Bronchial epithelial cell (primary cell): Measurements from ENCODE around the gene ZNF644. TPM values are rescaled to one million over a fixed set of nuclear protein-coding genes. Genes with fewer than 3 reads are reported as not detected.

ENCODE experiments used
- DNase-seq: peaks from one replicate; pipeline ENCODE4 v3.0.0-alpha.2; 2010; ENCODE audit warnings: low read depth
- FAIRE-seq: peaks from 2 replicates; lab custom pipeline; 2011; peaks lifted over from hg19 to GRCh38; lab: Jason Lieb, UNC
- H3K27me3 ChIP-seq: 2 replicates; pipeline ENCODE4 v1.5.1; 2011; ENCODE audit warnings: low read length; ENCODE audit not compliant: control insufficient read depth, insufficient read depth
- H3K36me3 ChIP-seq: 2 replicates; pipeline ENCODE4 v1.5.1; 2011; ENCODE audit warnings: low read length; ENCODE audit not compliant: control insufficient read depth, insufficient read depth
- H3K4me3 ChIP-seq: 2 replicates; pipeline ENCODE4 v1.5.1; 2011; ENCODE audit warnings: mild to moderate bottlenecking, low read depth, low read length, control low read depth
- CTCF ChIP-seq: IDR thresholded peaks from 2 replicates; pipeline ENCODE4 v1.5.1; 2011; ENCODE audit warnings: mild to moderate bottlenecking, moderate library complexity, low read length, control low read depth, inconsistent platforms; ENCODE audit not compliant: insufficient read depth, severe bottlenecking
- total RNA-seq: library from RNA; depleted of rRNA; stranded (reverse); fragments of >200 nt; gene quantifications from 2 replicates; pipeline ENCODE4 v1.2.1, GENCODE V29; 2014

ZNF644 gene
- total RNA-seq, 1 donor from 2014 or later = 54.5 TPM

GRCh38 chr1:90924982-90925381 is 96.9 kb downstream of the ZNF644 start:
- no peak for TF ChIP-seq CTCF
- no peak for FAIRE-seq
- H3K36me3 ChIP-seq = no peaks in the 10 kb centered on the region
- no peaks in the 10 kb centered on the region for H3K27me3 ChIP-seq
- DNase-seq = no peak
- no peak overlapping the region for H3K4me3 ChIP-seq

- Histone ChIP-seq H3K36me3 (no peaks in the 10 kb centered on the region), H3K27me3 (no peaks in the 10 kb centered on the region), H3K4me3 (no peak overlapping the region)
- no peak for DNase-seq
- TF ChIP-seq CTCF = no peak
- FAIRE-seq = no peak
Observed at GRCh38 chr1:90922996-90923395, 98.8 kb downstream of the ZNF644 start.

DNA sequence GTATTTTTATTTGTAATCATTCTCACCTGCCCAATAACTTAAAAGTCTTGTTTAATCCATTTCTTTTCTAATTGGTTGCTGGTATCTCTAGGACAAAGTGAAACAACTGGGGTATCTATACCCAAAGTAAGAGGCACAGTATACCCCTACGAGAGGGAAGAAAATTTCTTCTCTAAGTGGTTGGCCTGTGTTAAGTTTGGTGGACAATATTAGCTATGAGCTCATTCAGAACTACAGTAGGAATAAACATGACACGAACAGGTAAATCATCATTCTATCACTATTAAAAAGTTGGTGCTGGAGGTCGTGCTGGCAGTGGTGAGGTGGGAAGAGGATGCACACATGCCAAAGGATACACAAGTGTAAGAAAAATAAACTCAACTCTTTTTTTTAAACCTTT is 99.6 kb downstream of the ZNF644 start:
- Histone ChIP-seq H3K36me3 (no peaks in the 10 kb centered on the region), H3K27me3 (no peaks in the 10 kb centered on the region), H3K4me3 (no peak overlapping the region)
- no peak for DNase-seq
- TF ChIP-seq CTCF = no peak
- FAIRE-seq = no peak

GRCh38 chr1:90919900-90920299 is 101.9 kb downstream of the ZNF644 start:
- peak; percentile 16 for DNase-seq
- no peak for FAIRE-seq
- Histone ChIP-seq H3K4me3 (no peak overlapping the region), H3K27me3 (no peaks in the 10 kb centered on the region), H3K36me3 (peaks cover 1% of the 10 kb centered on the region)
- no peak for TF ChIP-seq CTCF

DNA sequence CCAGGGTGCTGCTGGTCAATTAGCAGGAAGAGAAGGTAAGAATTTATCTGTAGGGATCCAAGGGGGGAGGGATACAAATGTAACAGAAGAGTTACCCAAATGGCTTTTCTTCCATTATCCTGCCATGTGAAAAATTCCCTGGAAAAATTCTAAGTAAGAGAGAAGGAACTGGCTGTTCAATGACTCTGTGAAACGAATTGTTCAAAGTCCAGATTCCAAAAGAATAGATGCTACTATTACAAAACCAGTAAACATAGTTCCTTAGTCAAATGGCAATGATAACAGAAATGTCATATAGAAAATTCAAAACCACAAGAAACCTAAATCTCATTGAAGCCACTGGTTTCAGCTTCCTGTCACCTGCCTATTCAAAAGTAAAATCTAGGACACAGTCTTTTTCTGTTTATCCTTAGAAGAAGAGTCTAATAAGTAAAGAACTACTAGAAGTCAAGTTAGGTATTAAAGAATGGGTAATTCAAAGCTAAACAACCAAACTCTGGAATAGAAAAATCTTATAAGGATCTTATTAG is 102.6 kb downstream of the ZNF644 start:
- DNase-seq (no peak), FAIRE-seq (no peak)
- TF ChIP-seq CTCF = no peak
- Histone ChIP-seq H3K4me3 (no peak overlapping the region), H3K27me3 (no peaks in the 10 kb centered on the region), H3K36me3 (peaks cover 3% of the 10 kb centered on the region)

DNA sequence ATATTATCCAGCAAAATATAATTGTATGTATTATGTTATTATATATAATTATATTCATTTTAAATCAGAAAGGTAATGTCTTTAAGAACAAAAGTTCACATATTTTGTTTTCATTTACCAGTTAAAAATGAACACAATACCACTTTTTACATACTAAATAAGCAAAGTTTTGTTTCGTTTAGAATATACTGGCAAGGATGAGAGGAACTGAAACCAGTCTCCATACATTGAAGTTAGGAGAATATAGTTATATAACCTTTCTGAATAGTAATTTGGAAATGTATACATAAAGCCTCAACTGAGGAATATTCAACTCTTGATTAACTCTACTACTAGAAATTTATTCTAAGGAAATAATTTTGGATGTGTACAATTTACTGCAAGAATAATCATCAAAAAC is 110.5 kb downstream of the ZNF644 start:
- DNase-seq (no peak), FAIRE-seq (no peak)
- TF ChIP-seq CTCF = no peak
- Histone ChIP-seq H3K4me3 (no peak overlapping the region), H3K27me3 (no peaks in the 10 kb centered on the region), H3K36me3 (peaks cover 2% of the 10 kb centered on the region)
